Measurements from ENCODE around the gene FNIP1. TPM values are rescaled to one million over a fixed set of nuclear protein-coding genes. Genes with fewer than 3 reads are reported as not detected.
"Not testable (repeated sequence)": the region's sequence is repeated elsewhere in the genome, so short reads cannot be mapped to it uniquely, and the experiment has no call there.

The FNIP1 gene
- total and polyA plus RNA-seq, 2 of the 8 experiments (the other 6 are each of a cell fraction or from before 2014, with no cell fraction given) = 3.5 to 17.3 TPM

- H2AK5ac ChIP-seq (ENCODE audit: low read depth, low read length); H3K4me1 ChIP-seq (replicated peaks in 1 of 4; ENCODE audit: control insufficient read depth in 3 of 4, insufficient read depth in 4 of 4, low read length in 3 of 4); H3K23ac ChIP-seq (ENCODE audit: insufficient read length); H2BK120ac ChIP-seq (replicated peaks; ENCODE audit: low read depth, low read length); H3K4me2 ChIP-seq (ENCODE audit: insufficient read depth in 1 of 2, low read depth in 2 of 2, low read length in 2 of 2); H3K18ac ChIP-seq (ENCODE audit: extremely low read depth, low read length); CTCF ChIA-PET (ENCODE audit: partially characterized antibody); H2BK5ac ChIP-seq (ENCODE audit: low read depth, low read length); DNase-seq (ENCODE audit: low read depth in 1 of 2, low spot score in 2 of 2); H3K4ac ChIP-seq (replicated peaks; ENCODE audit: insufficient read length, low read depth, low read length); POLR2A ChIA-PET (ENCODE audit: partially characterized antibody); H3K23me2 ChIP-seq (ENCODE audit: low read depth, low read length); H2BK12ac ChIP-seq (ENCODE audit: low read depth, low read length); H3K9me3 ChIP-seq (ENCODE audit: insufficient read depth in 2 of 2, low read depth in 1 of 2, low read length in 1 of 2); H2AFZ ChIP-seq (ENCODE audit: low read length); H3K79me1 ChIP-seq (ENCODE audit: low read depth, low read length); H3K14ac ChIP-seq (ENCODE audit: insufficient read length); H2BK15ac ChIP-seq (ENCODE audit: low read length); H3K27ac ChIP-seq (ENCODE audit: low read depth, low read length); H3K79me2 ChIP-seq (ENCODE audit: control insufficient read depth in 1 of 2, insufficient read depth in 2 of 2, low read length in 2 of 2); FAIRE-seq; H2BK20ac ChIP-seq (ENCODE audit: low read length); H4K5ac ChIP-seq (ENCODE audit: insufficient read length, low read depth, low read length); H4K20me1 ChIP-seq (replicated peaks in 1 of 2; ENCODE audit: control insufficient read depth in 1 of 2, insufficient read depth in 2 of 2, low read length in 2 of 2); H3K27me3 ChIP-seq (replicated peaks in 1 of 4; ENCODE audit: control insufficient read depth in 3 of 4, extremely low read depth in 1 of 4, insufficient read depth in 3 of 4, low read length in 3 of 4); H3K9ac ChIP-seq (replicated peaks in 1 of 4; ENCODE audit: extremely low read depth in 1 of 4, low read depth in 3 of 4, low read length in 3 of 4); H4K91ac ChIP-seq (replicated peaks; ENCODE audit: insufficient read length, low read length); H4K8ac ChIP-seq (ENCODE audit: extremely low read depth, insufficient read depth, low read length); H3K4me3 ChIP-seq (ENCODE audit: extremely low read depth in 1 of 4, insufficient read depth in 2 of 4, low read depth in 3 of 4, low read length in 4 of 4); H3K56ac ChIP-seq (replicated peaks; ENCODE audit: insufficient read length, low read depth, low read length): not testable (repeated sequence)
- WGBS, 2 experiments (ENCODE audit: extremely low coverage in 1 of 2, insufficient coverage in 1 of 2, insufficient read length in 1 of 2, insufficient replicate concordance in 2 of 2, low coverage in 1 of 2, low lambda C conversion rate in 2 of 2, missing lambda C conversion rate in 1 of 2) = 95% methylated on average over 7 of the region's 10 CpGs; no CpG with 5 or more reads in 1 of the 2 experiments
- H3K36me3 ChIP-seq (ENCODE audit: control insufficient read depth in 2 of 4, insufficient read depth in 4 of 4, low read length in 3 of 4) = peaks cover 0 to 18% (median 4%) of the 10 kb centered on the region in 4 experiments; a peak in 4 of 8 replicates
- 0 out of 2 replicates have a peak, but pooled peaks have one; percentile 26 for TF ChIP-seq CEBPB (IDR thresholded peaks at IDR 0.05; ENCODE audit: low read depth, low read length)
Measured at GRCh38 chr5:131678273-131678672, 118.5 kb downstream of the FNIP1 start.
